ENCODE measurements around the gene MUL1.

DNA sequence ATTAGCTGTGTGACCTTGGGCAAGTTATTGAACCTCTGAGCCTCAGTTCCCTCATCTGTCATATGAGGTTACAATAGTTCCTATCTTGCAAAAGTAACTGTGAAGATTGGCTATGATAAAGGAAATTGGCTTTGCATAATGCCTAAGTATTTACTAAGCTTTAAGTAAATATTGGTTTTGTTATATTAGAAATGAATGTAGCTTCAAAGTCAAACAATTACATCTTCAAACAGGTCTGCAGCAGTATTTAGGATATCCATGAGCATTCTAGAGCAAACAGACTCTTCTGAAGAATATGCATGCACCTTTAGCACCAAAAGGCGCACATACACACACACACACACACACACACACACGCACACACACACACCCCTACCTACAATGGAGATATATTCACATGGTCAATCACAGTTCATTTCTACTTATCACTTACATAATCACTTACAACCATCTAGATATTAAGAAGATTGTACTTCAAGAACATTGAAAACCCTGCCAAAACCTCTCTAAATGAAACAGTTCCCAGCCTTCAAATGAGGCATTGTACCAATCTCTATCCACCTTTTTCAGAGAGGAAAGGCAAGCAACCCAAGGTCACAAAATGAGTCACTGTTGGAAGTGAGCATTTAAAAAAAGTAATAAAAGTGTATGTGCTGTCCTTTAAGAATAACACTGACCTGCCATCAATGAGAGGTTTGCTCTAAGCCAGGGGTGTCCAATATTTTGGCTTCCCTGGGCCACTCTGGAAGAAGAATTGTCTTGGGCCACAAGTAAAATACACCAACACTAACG is 31.0 kb upstream of the MUL1 start:
- TF ChIP-seq, protein P1, sequence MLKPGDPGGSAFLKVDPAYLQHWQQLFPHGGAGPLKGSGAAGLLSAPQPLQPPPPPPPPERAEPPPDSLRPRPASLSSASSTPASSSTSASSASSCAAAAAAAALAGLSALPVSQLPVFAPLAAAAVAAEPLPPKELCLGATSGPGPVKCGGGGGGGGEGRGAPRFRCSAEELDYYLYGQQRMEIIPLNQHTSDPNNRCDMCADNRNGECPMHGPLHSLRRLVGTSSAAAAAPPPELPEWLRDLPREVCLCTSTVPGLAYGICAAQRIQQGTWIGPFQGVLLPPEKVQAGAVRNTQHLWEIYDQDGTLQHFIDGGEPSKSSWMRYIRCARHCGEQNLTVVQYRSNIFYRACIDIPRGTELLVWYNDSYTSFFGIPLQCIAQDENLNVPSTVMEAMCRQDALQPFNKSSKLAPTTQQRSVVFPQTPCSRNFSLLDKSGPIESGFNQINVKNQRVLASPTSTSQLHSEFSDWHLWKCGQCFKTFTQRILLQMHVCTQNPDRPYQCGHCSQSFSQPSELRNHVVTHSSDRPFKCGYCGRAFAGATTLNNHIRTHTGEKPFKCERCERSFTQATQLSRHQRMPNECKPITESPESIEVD (tag by site-specific recombination; IDR thresholded peaks at IDR 0.05): no peak
- TF ChIP-seq ZNF785 (tag by site-specific recombination; IDR thresholded peaks at IDR 0.05) (no peak), ZNF274 (IDR thresholded peaks at IDR 0.05; ENCODE audit: low read length) (no peak), ZNF274 (tag by site-specific recombination; IDR thresholded peaks at IDR 0.05; ENCODE audit: borderline replicate concordance) (no peak), ZNF140 (tag by site-specific recombination; IDR thresholded peaks at IDR 0.05) (no peak)
- TF ChIP-seq, protein P2, sequence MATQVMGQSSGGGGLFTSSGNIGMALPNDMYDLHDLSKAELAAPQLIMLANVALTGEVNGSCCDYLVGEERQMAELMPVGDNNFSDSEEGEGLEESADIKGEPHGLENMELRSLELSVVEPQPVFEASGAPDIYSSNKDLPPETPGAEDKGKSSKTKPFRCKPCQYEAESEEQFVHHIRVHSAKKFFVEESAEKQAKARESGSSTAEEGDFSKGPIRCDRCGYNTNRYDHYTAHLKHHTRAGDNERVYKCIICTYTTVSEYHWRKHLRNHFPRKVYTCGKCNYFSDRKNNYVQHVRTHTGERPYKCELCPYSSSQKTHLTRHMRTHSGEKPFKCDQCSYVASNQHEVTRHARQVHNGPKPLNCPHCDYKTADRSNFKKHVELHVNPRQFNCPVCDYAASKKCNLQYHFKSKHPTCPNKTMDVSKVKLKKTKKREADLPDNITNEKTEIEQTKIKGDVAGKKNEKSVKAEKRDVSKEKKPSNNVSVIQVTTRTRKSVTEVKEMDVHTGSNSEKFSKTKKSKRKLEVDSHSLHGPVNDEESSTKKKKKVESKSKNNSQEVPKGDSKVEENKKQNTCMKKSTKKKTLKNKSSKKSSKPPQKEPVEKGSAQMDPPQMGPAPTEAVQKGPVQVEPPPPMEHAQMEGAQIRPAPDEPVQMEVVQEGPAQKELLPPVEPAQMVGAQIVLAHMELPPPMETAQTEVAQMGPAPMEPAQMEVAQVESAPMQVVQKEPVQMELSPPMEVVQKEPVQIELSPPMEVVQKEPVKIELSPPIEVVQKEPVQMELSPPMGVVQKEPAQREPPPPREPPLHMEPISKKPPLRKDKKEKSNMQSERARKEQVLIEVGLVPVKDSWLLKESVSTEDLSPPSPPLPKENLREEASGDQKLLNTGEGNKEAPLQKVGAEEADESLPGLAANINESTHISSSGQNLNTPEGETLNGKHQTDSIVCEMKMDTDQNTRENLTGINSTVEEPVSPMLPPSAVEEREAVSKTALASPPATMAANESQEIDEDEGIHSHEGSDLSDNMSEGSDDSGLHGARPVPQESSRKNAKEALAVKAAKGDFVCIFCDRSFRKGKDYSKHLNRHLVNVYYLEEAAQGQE (tag by site-specific recombination; IDR thresholded peaks at IDR 0.05): no peak
- TF ChIP-seq, protein P3, sequence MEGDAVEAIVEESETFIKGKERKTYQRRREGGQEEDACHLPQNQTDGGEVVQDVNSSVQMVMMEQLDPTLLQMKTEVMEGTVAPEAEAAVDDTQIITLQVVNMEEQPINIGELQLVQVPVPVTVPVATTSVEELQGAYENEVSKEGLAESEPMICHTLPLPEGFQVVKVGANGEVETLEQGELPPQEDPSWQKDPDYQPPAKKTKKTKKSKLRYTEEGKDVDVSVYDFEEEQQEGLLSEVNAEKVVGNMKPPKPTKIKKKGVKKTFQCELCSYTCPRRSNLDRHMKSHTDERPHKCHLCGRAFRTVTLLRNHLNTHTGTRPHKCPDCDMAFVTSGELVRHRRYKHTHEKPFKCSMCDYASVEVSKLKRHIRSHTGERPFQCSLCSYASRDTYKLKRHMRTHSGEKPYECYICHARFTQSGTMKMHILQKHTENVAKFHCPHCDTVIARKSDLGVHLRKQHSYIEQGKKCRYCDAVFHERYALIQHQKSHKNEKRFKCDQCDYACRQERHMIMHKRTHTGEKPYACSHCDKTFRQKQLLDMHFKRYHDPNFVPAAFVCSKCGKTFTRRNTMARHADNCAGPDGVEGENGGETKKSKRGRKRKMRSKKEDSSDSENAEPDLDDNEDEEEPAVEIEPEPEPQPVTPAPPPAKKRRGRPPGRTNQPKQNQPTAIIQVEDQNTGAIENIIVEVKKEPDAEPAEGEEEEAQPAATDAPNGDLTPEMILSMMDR (tag by site-specific recombination; IDR thresholded peaks at IDR 0.05): no peak
- TF ChIP-seq, protein P4, sequence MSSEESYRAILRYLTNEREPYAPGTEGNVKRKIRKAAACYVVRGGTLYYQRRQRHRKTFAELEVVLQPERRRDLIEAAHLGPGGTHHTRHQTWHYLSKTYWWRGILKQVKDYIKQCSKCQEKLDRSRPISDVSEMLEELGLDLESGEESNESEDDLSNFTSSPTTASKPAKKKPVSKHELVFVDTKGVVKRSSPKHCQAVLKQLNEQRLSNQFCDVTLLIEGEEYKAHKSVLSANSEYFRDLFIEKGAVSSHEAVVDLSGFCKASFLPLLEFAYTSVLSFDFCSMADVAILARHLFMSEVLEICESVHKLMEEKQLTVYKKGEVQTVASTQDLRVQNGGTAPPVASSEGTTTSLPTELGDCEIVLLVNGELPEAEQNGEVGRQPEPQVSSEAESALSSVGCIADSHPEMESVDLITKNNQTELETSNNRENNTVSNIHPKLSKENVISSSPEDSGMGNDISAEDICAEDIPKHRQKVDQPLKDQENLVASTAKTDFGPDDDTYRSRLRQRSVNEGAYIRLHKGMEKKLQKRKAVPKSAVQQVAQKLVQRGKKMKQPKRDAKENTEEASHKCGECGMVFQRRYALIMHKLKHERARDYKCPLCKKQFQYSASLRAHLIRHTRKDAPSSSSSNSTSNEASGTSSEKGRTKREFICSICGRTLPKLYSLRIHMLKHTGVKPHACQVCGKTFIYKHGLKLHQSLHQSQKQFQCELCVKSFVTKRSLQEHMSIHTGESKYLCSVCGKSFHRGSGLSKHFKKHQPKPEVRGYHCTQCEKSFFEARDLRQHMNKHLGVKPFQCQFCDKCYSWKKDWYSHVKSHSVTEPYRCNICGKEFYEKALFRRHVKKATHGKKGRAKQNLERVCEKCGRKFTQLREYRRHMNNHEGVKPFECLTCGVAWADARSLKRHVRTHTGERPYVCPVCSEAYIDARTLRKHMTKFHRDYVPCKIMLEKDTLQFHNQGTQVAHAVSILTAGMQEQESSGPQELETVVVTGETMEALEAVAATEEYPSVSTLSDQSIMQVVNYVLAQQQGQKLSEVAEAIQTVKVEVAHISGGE (tag by site-specific recombination; conservative IDR thresholded peaks at IDR 0.05; ENCODE audit: low read depth): no peak
- TF ChIP-seq, protein P5, sequence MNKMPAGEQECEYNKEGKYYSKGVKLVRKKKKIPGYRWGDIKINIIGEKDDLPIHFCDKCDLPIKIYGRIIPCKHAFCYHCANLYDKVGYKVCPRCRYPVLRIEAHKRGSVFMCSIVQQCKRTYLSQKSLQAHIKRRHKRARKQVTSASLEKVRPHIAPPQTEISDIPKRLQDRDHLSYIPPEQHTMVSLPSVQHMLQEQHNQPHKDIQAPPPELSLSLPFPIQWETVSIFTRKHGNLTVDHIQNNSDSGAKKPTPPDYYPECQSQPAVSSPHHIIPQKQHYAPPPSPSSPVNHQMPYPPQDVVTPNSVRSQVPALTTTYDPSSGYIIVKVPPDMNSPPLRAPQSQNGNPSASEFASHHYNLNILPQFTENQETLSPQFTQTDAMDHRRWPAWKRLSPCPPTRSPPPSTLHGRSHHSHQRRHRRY (tag by site-specific recombination; IDR thresholded peaks at IDR 0.05): no peak
- TF ChIP-seq, protein P6, sequence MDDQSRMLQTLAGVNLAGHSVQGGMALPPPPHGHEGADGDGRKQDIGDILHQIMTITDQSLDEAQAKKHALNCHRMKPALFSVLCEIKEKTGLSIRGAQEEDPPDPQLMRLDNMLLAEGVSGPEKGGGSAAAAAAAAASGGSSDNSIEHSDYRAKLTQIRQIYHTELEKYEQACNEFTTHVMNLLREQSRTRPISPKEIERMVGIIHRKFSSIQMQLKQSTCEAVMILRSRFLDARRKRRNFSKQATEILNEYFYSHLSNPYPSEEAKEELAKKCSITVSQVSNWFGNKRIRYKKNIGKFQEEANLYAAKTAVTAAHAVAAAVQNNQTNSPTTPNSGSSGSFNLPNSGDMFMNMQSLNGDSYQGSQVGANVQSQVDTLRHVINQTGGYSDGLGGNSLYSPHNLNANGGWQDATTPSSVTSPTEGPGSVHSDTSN (CRISPR knock-in tag; IDR thresholded peaks at IDR 0.05): no peak

Data from HEK293 (cell line).